Body of pancreas (tissue), 4 donors: ENCODE measurements around the gene INCENP. TPM values are rescaled to one million over a fixed set of nuclear protein-coding genes. Genes with fewer than 3 reads are reported as not detected.

Experiments used
- ATAC-seq: fragments of 150-250 bp; one replicate; pipeline ENCODE4 v1.9.1; 2016
- DNase-seq, 4 donors: peaks; one replicate each; pipeline ENCODE4 v3.0.0-alpha.2; 2019
- H3K27ac ChIP-seq, 4 donors: fragments of 200-600 bp; sonication (generic); 1 replicate in 3 of 4; 2 replicates in 1 of 4; pipeline versions ENCODE4 v1.5.1 to v1.6.1; 2016 to 2019; ENCODE audit warnings: mild to moderate bottlenecking in 1 of 4, mixed read lengths in 1 of 4, moderate library complexity in 1 of 4
- H3K27me3 ChIP-seq, 2 donors: fragments of 200-600 bp; sonication (generic); one replicate each; pipeline ENCODE4 v1.6.0; 2016; ENCODE audit warnings: mild to moderate bottlenecking in 1 of 2
- H3K36me3 ChIP-seq, 2 donors: fragments of 200-600 bp; sonication (generic); replicated peaks in 1 of 2; 2 replicates each; pipeline ENCODE4 v1.5.1; 2016; ENCODE audit warnings: low read depth in 2 of 2; ENCODE audit not compliant: insufficient read depth in 1 of 2
- H3K4me1 ChIP-seq: fragments of 200-600 bp; sonication (generic); one replicate; pipeline ENCODE4 v1.6.0; 2016
- H3K4me3 ChIP-seq, 2 donors: fragments of 200-600 bp; sonication (generic); 1 replicate in 1 of 2; 2 replicates in 1 of 2; pipeline ENCODE4 v1.5.1; 2016 to 2019
- H3K9me3 ChIP-seq, 3 donors: fragments of 200-600 bp; sonication (generic); 1 replicate in 2 of 3; 2 replicates in 1 of 3; pipeline ENCODE4 v1.5.1; 2016
- POLR2A ChIP-seq, 3 donors: fragments of 450-650 bp; IDR thresholded peaks; one replicate each; pipeline ENCODE4 v1.6.1; 2016; ENCODE audit warnings: antibody characterized with exemption in 3 of 3, mild to moderate bottlenecking in 2 of 3
- WGBS, 2 donors: methylation state at CpG; one replicate each; pipeline ENCODE4 v1.1.5; 2017; 5-methylcytosine and 5-hydroxymethylcytosine counted together
- intact Hi-C: fragments of 100-400 bp; cut with DNase I; formaldehyde crosslinking; loops from one replicate; pipeline ENCODE4 v1.15.1; 2023
- total RNA-seq, 2 donors: library from RNA; depleted of rRNA; stranded (reverse); fragments of >200 nt; gene quantifications; one replicate each; pipeline ENCODE4 v1.1.0, GENCODE V29; 2016
- TF ChIP-seq, protein P1 (sequence below), 7 experiments: fragments of 450-650 bp in 4 of 7; fragments of 200-600 bp in 3 of 7; sonication (generic) in 3 of 7; IDR thresholded peaks; one replicate each; pipeline ENCODE4 v1.5.1; 2016 to 2019; ENCODE audit warnings: antibody characterized with exemption in 7 of 7

Gene INCENP
- total RNA-seq, 2 donors from 2014 or later: 5.4 to 7.9 TPM

DNA sequence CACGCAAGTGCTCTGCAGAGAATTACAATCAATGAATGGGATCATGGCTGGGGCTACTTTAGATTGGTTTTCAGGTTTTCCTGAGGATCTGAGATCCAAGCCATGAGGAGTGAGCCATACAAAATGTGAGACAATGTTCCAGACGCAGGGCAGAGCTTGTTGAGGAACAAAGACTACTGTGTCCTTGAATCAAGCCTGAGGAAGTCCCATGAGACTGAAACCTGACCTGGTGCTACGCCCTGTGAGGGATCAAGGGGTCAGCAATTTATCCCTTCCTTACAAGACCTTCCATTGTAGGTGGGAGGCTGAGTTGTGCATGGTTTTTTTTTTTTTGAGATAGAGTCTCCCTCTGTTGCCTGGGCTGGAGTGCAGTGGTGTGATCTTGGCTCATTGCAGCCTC, 2.1 kb downstream of the INCENP start:
- no peaks in the 10 kb centered on the region for H3K9me3 ChIP-seq
- no peak overlapping the region for H3K4me3 ChIP-seq
- no peak overlapping the region for H3K27ac ChIP-seq
- DNase-seq (no peak), ATAC-seq (no peak)
- peaks cover 0 to 12% of the 10 kb centered on the region in 2 donors for H3K36me3 ChIP-seq
- peaks cover 14% of the 10 kb centered on the region for H3K4me1 ChIP-seq
- 26 to 32% methylated on average over 3 of the region's 3 CpGs for WGBS, 2 donors
- H3K27me3 ChIP-seq: no peaks in the 10 kb centered on the region
- TF ChIP-seq, protein P1, sequence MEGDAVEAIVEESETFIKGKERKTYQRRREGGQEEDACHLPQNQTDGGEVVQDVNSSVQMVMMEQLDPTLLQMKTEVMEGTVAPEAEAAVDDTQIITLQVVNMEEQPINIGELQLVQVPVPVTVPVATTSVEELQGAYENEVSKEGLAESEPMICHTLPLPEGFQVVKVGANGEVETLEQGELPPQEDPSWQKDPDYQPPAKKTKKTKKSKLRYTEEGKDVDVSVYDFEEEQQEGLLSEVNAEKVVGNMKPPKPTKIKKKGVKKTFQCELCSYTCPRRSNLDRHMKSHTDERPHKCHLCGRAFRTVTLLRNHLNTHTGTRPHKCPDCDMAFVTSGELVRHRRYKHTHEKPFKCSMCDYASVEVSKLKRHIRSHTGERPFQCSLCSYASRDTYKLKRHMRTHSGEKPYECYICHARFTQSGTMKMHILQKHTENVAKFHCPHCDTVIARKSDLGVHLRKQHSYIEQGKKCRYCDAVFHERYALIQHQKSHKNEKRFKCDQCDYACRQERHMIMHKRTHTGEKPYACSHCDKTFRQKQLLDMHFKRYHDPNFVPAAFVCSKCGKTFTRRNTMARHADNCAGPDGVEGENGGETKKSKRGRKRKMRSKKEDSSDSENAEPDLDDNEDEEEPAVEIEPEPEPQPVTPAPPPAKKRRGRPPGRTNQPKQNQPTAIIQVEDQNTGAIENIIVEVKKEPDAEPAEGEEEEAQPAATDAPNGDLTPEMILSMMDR (IDR thresholded peaks at IDR 0.05): no peak
- no peak for TF ChIP-seq POLR2A (IDR thresholded peaks at IDR 0.05)
- intact Hi-C loops: no loop called here

DNA sequence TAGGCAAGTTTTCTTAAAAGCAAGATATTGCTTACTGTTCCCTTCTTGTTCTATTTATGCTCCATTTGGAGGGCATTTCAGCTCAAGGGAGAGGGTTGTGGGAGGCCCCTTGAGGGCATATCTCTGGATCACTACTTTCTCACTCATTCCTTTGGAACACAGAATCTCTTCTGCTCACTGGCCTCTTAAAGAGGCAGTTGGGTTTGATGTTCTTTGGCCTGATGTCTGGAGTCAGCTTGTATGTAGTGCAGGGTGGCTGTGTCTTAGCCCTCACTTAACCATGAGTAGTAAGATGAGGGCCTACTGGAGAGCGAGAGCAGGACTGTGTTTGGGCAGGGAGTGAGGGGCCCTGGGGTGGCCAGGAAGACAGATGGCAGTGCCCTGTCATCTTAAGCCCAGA, 3.6 kb downstream of the INCENP start:
- no peak overlapping the region for H3K27ac ChIP-seq
- no peaks in the 10 kb centered on the region for H3K27me3 ChIP-seq
- peaks cover 0 to 12% of the 10 kb centered on the region in 2 donors for H3K36me3 ChIP-seq
- ATAC-seq (no peak), DNase-seq (no peak)
- WGBS, 2 donors: 100% methylated on average over 1 of the region's 1 CpG
- no peak overlapping the region for H3K4me3 ChIP-seq
- H3K9me3 ChIP-seq: no peaks in the 10 kb centered on the region
- H3K4me1 ChIP-seq: peaks cover 14% of the 10 kb centered on the region
- TF ChIP-seq, protein P1 (IDR thresholded peaks at IDR 0.05): no peak
- no peak for TF ChIP-seq POLR2A (IDR thresholded peaks at IDR 0.05)
- intact Hi-C loops: no loop called here

DNA sequence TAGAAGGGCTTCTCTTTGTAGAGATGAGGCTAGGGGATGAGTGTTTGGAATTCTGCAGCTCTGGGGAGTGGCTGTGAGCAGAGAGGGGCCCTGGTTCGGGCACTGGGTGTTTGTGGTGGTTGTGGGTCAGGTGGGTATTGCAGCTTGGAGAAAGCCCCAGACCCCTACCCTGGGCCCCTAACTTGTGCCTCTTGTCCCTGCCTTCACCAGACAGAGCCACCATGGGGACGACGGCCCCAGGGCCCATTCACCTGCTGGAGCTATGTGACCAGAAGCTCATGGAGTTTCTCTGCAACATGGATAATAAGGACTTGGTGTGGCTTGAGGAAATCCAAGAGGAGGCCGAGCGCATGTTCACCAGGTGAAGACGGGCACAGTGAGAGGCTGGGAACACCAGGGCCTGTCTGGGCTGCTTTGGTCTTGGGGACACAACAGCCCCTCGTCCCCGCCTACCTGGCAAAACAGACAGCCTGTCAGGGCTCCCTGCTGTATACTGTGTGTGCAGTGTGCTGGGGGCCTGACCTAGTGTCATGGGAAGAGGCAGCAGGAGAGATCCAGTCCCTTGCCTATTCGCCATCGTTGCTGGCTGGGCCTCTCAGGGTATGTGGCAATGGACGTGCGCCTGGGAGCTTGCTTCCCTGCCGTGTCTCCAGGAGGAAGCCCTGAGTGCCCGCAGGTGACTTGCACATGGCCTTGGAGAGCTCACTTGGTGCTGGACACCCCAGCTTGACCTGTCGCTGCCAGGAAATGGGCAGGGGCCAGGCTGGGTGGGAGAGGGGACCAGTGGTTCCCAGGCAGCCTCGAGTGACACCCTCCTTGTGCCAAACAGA, 4.3 kb downstream of the INCENP start:
- intact Hi-C loops: no loop called here
- DNase-seq (no peak), ATAC-seq (no peak)
- peaks cover 0 to 12% of the 10 kb centered on the region in 2 donors for H3K36me3 ChIP-seq
- no peak overlapping the region for H3K27ac ChIP-seq
- no peak overlapping the region for H3K4me3 ChIP-seq
- peaks cover 14% of the 10 kb centered on the region for H3K4me1 ChIP-seq
- no peaks in the 10 kb centered on the region for H3K9me3 ChIP-seq
- 72 to 86% methylated on average over 7 to 15 of the region's 16 CpGs for WGBS, 2 donors
- no peak for TF ChIP-seq POLR2A (IDR thresholded peaks at IDR 0.05)
- no peaks in the 10 kb centered on the region for H3K27me3 ChIP-seq

DNA sequence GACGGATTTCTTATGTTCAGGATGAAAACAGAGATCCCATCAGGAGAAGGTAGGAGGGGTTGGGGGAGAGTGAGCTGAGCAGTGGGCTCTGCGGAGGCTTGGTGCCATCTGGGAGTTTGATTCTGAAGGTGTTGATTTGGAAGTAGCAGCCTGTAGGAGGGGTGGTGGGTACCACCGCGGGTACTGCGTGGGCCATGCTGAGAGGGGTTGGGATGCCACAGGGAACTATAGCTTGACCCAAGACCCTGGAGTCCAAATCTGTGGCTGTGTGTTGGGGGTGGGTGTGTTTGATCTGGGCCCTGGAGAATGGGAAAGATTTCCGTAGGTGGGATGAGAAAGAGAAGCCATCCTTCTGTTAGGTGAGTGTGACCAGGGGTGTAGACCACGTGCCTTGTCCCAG, 5.0 kb downstream of the INCENP start:
- Histone ChIP-seq H3K27me3 (no peaks in the 10 kb centered on the region), H3K27ac (no peak overlapping the region), H3K4me3 (no peak overlapping the region), H3K36me3 (peaks cover 0 to 12% of the 10 kb centered on the region in 2 donors), H3K4me1 (peaks cover 14% of the 10 kb centered on the region), H3K9me3 (no peaks in the 10 kb centered on the region)
- TF ChIP-seq, protein P1 (IDR thresholded peaks at IDR 0.05): no peak
- no peak for TF ChIP-seq POLR2A (IDR thresholded peaks at IDR 0.05)
- ATAC-seq (no peak), DNase-seq (no peak)
- intact Hi-C loops: no loop called here
- 94% methylated on average over 7 of the region's 7 CpGs for WGBS, 2 donors

DNA sequence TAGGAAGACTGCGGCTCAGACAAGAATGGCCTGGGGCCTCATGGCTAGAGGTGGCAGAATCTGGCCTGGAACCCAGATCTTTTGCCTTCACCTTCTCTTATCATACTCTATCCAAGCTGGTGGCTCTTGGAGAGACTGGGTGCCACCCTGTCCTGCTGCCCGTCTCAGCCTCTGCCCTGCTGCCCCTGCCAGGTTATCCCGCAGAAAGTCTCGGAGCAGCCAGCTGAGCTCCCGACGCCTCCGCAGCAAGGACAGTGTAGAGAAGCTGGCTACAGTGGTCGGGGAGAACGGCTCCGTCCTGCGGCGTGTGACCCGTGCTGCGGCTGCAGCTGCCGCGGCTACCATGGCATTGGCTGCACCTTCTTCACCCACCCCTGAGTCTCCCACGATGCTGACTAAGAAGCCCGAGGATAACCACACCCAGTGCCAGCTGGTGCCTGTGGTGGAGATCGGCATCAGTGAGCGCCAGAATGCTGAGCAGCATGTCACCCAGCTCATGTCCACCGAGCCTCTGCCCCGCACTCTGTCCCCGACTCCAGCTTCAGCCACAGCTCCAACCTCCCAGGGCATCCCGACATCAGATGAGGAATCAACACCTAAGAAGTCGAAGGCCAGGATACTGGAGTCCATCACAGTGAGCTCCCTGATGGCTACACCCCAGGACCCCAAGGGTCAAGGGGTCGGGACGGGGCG, 5.9 kb downstream of the INCENP start:
- DNase-seq: peak in 1 of 4 donors; percentile 6
- Histone ChIP-seq H3K4me1 (peaks cover 10% of the 10 kb centered on the region), H3K9me3 (no peaks in the 10 kb centered on the region), H3K4me3 (no peak overlapping the region), H3K36me3 (peaks cover 0 to 12% of the 10 kb centered on the region in 2 donors), H3K27ac (no peak overlapping the region), H3K27me3 (no peaks in the 10 kb centered on the region)
- no peak for ATAC-seq
- intact Hi-C loops: no loop called here
- no peak for TF ChIP-seq POLR2A (IDR thresholded peaks at IDR 0.05)
- TF ChIP-seq, protein P1 (IDR thresholded peaks at IDR 0.05): no peak
- WGBS, 2 donors: 92 to 96% methylated on average over 15 to 25 of the region's 28 CpGs
